Ramos (cell line): ENCODE results near the gene UNC13D.
"Not testable (repeated sequence)": the region's sequence is repeated elsewhere in the genome, so short reads cannot be mapped to it uniquely, and the experiment has no call there.

Source experiments
- in situ Hi-C: fragments of 300-500 bp; cut with MboI; formaldehyde crosslinking; loops from one replicate; pipeline ENCODE4 v1.14.3; 2022; ENCODE audit warnings: low sequenced_read_pairs; ENCODE audit not compliant: unreplicated experiment

Gene UNC13D

GRCh38 chr17:75853433-75853832 lies 9.2 kb upstream of the UNC13D start:
- in situ Hi-C loops, result no loop called here

- in situ Hi-C loops, result not testable (repeated sequence)
Observed at GRCh38 chr17:75851693-75851991, 7.4 kb upstream of the UNC13D start.

- in situ Hi-C loops, result no loop called here
Observed at GRCh38 chr17:75850928-75851692, 6.9 kb upstream of the UNC13D start.

- in situ Hi-C loops, result loop anchor here (10.0 kb wide), 1 partner anchor 245 kb away; no protein-coding TSS in a partner anchor
Observed at GRCh38 chr17:75849724-75850123, 5.5 kb upstream of the UNC13D start.

- in situ Hi-C loops, result loop anchor here (10.0 kb wide), 1 partner anchor 244 kb away; no protein-coding TSS in a partner anchor
Observed at GRCh38 chr17:75849279-75849646, 5.1 kb upstream of the UNC13D start.

- in situ Hi-C loops, result loop anchor here (10.0 kb wide), 1 partner anchor 244 kb away; no protein-coding TSS in a partner anchor
Observed at GRCh38 chr17:75848523-75849278, 4.5 kb upstream of the UNC13D start.

GRCh38 chr17:75847614-75848522 lies 3.7 kb upstream of the UNC13D start:
- in situ Hi-C loops, result loop anchor here (10.0 kb wide), 1 partner anchor 243 kb away; no protein-coding TSS in a partner anchor

GRCh38 chr17:75846692-75847613 lies 2.7 kb upstream of the UNC13D start:
- in situ Hi-C loops, result loop anchor here (10.0 kb wide), 1 partner anchor 242 kb away; no protein-coding TSS in a partner anchor

GRCh38 chr17:75845933-75846691 lies 1.9 kb upstream of the UNC13D start:
- in situ Hi-C loops, result loop anchor here (10.0 kb wide), 1 partner anchor 241 kb away; no protein-coding TSS in a partner anchor

- in situ Hi-C loops, result loop anchor here (10.0 kb wide), 1 partner anchor 240 kb away; no protein-coding TSS in a partner anchor
Observed at GRCh38 chr17:75845058-75845711, 981 bp upstream of the UNC13D start.

GRCh38 chr17:75844530-75845057 lies 390 bp upstream of the UNC13D start:
- in situ Hi-C loops, result loop anchor here (10.0 kb wide), 1 partner anchor 240 kb away; no protein-coding TSS in a partner anchor

GRCh38 chr17:75842963-75843576 lies 1.1 kb downstream of the UNC13D start:
- in situ Hi-C loops, result loop anchor here (10.0 kb wide), 1 partner anchor 238 kb away; no protein-coding TSS in a partner anchor

- in situ Hi-C loops, result loop anchor here (10.0 kb wide), 1 partner anchor 238 kb away; no protein-coding TSS in a partner anchor
Observed at GRCh38 chr17:75842411-75842810, 1.8 kb downstream of the UNC13D start.

GRCh38 chr17:75840799-75841164 lies 3.4 kb downstream of the UNC13D start:
- in situ Hi-C loops, result loop anchor here (10.0 kb wide), 1 partner anchor 236 kb away; no protein-coding TSS in a partner anchor

- in situ Hi-C loops, result loop anchor here (10.0 kb wide), 1 partner anchor 235 kb away; no protein-coding TSS in a partner anchor
Observed at GRCh38 chr17:75839942-75840798, 4.0 kb downstream of the UNC13D start.

- in situ Hi-C loops, result no loop called here
Observed at GRCh38 chr17:75838410-75838809, 5.8 kb downstream of the UNC13D start.
